ENCODE results near the gene AXIN1. TPM values are rescaled to one million over a fixed set of nuclear protein-coding genes. Genes with fewer than 3 reads are reported as not detected.
A peak's percentile ranks its signal among the peaks of the same experiment; 100 is the strongest.
"Not testable (repeated sequence)": the region's sequence is repeated elsewhere in the genome, so short reads cannot be mapped to it uniquely, and the experiment has no call there.

Gene AXIN1
- polyA plus RNA-seq, 1 experiment: 3.5 TPM

DNA sequence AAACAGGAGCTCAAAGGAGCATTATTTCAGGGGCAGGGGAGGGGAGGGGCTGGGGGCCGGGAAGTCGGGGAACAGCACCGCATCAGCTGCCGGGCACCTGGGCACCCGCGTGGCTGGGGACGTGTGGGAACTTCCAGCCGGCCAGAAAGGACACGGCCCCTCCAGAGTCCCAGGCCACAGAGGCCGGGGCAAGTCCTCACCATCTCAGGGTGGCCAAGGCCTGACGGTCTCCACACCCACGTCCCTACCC is 28.2 kb upstream of the AXIN1 start:
- H3K9me3 ChIP-seq (ENCODE audit: control insufficient read depth, insufficient read depth, low read length): no peaks in the 10 kb centered on the region; the same call in 1 of the 2 replicates
- H3K4me3 ChIP-seq (ENCODE audit: low read depth, low read length): peak overlapping the region; percentile 75
- ChIA-PET CTCF (interaction anchor here (0.5 kb wide), 1 partner anchor 217 kb away, joined by 3 read pairs; no protein-coding TSS in a partner anchor), POLR2A (interaction anchor here (0.6 to 1.7 kb wide), 2 partner anchors 10 to 14 kb away, joined by 3 to 7 read pairs; partner anchors contain the start of gene MRPL28)
- DNase-seq (ENCODE audit: low read depth, low spot score): no peak
- TF ChIP-seq, protein P1, sequence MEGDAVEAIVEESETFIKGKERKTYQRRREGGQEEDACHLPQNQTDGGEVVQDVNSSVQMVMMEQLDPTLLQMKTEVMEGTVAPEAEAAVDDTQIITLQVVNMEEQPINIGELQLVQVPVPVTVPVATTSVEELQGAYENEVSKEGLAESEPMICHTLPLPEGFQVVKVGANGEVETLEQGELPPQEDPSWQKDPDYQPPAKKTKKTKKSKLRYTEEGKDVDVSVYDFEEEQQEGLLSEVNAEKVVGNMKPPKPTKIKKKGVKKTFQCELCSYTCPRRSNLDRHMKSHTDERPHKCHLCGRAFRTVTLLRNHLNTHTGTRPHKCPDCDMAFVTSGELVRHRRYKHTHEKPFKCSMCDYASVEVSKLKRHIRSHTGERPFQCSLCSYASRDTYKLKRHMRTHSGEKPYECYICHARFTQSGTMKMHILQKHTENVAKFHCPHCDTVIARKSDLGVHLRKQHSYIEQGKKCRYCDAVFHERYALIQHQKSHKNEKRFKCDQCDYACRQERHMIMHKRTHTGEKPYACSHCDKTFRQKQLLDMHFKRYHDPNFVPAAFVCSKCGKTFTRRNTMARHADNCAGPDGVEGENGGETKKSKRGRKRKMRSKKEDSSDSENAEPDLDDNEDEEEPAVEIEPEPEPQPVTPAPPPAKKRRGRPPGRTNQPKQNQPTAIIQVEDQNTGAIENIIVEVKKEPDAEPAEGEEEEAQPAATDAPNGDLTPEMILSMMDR (IDR thresholded peaks at IDR 0.05; ENCODE audit: low read depth, low read length): no peak
- H3K27me3 ChIP-seq (ENCODE audit: control insufficient read depth, insufficient read depth, low read length): no peaks in the 10 kb centered on the region
- no peak overlapping the region for H3K27ac ChIP-seq (ENCODE audit: low read depth, low read length)

GRCh38 chr16:379961-380761 is 27.6 kb upstream of the AXIN1 start:
- Histone ChIP-seq H3K27ac (ENCODE audit: low read depth, low read length) (no peak overlapping the region), H3K27me3 (ENCODE audit: control insufficient read depth, insufficient read depth, low read length) (no peaks in the 10 kb centered on the region), H3K9me3 (ENCODE audit: control insufficient read depth, insufficient read depth, low read length) (no peaks in the 10 kb centered on the region; the same call in 1 of the 2 replicates), H3K4me3 (ENCODE audit: low read depth, low read length) (peak overlapping the region; percentile 75)
- CTCF ChIA-PET: interaction anchor here (0.5 kb wide), 1 partner anchor 217 kb away, joined by 3 read pairs; no protein-coding TSS in a partner anchor
- no peak for DNase-seq (ENCODE audit: low read depth, low spot score)
- POLR2A ChIA-PET: interaction anchor here (0.6 to 1.7 kb wide), 2 partner anchors 9 to 15 kb away, joined by 3 to 7 read pairs; partner anchors contain the start of gene MRPL28
- TF ChIP-seq, protein P1 (IDR thresholded peaks at IDR 0.05; ENCODE audit: low read depth, low read length): no peak

- ChIA-PET POLR2A (no interaction called here), CTCF (no interaction called here)
- no peaks in the 10 kb centered on the region; the same call in 1 of the 2 replicates for H3K9me3 ChIP-seq (ENCODE audit: control insufficient read depth, insufficient read depth, low read length)
- H3K4me3 ChIP-seq (ENCODE audit: low read depth, low read length): no peak overlapping the region
- H3K27ac ChIP-seq (ENCODE audit: low read depth, low read length): no peak overlapping the region
- H3K27me3 ChIP-seq (ENCODE audit: control insufficient read depth, insufficient read depth, low read length): no peaks in the 10 kb centered on the region
- TF ChIP-seq, protein P1 (IDR thresholded peaks at IDR 0.05; ENCODE audit: low read depth, low read length): no peak
- DNase-seq (ENCODE audit: low read depth, low spot score): no peak
These were observed 26.8 kb upstream of the AXIN1 start for GRCh38 chr16:379183-379960.

GRCh38 chr16:378821-379182 is 26.3 kb upstream of the AXIN1 start:
- Histone ChIP-seq H3K27me3 (ENCODE audit: control insufficient read depth, insufficient read depth, low read length) (no peaks in the 10 kb centered on the region), H3K27ac (ENCODE audit: low read depth, low read length) (no peak overlapping the region), H3K9me3 (ENCODE audit: control insufficient read depth, insufficient read depth, low read length) (no peaks in the 10 kb centered on the region; the same call in 1 of the 2 replicates), H3K4me3 (ENCODE audit: low read depth, low read length) (no peak overlapping the region)
- DNase-seq (ENCODE audit: low read depth, low spot score): no peak
- ChIA-PET CTCF (no interaction called here), POLR2A (no interaction called here)
- TF ChIP-seq, protein P1 (IDR thresholded peaks at IDR 0.05; ENCODE audit: low read depth, low read length): no peak

DNA sequence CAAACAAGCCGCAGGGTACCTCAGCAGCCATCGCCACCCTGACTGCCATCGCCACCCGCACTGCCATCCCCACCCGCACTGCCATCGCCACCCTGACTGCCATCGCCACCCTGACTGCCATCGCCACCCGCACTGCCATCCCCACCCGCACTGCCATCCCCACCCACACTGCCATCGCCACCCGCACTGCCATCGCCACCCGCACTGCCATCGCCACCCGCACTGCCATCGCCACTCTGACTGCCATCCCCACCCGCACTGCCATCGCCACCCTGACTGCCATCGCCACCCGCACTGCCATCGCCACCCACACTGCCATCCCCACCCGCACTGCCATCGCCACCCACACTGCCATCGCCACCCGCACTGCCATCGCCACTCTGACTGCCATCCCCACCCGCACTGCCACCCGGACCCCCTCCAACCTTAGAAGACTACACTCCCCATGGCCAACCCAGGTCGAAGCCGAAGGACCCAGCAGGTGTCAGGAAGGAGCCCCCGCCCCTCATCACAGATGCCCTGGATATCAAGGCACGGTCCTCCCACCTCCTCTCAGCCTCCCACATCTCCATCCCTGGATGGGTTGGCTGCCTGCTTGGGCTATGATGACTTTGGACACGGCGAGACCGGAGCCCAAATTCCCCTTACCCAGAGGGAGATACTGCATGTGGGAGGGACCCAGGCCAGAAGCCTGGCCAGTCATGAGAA is 25.7 kb upstream of the AXIN1 start:
- POLR2A ChIA-PET; CTCF ChIA-PET; H3K4me3 ChIP-seq (ENCODE audit: low read depth, low read length); DNase-seq (ENCODE audit: low read depth, low spot score); H3K9me3 ChIP-seq (ENCODE audit: control insufficient read depth, insufficient read depth, low read length); H3K27me3 ChIP-seq (ENCODE audit: control insufficient read depth, insufficient read depth, low read length); H3K27ac ChIP-seq (ENCODE audit: low read depth, low read length): not testable (repeated sequence)
